SU-DHL-6 (cell line): ENCODE measurements around the gene ADPGK.

Experiments used
- CTCF ChIP-seq: fragments of 200-600 bp; sonication (generic); IDR thresholded peaks from one replicate; pipeline ENCODE4 v1.5.1; 2017; ENCODE audit warnings: antibody characterized with exemption, mild to moderate bottlenecking, low read length, moderate library complexity; ENCODE audit not compliant: insufficient read depth, poor library complexity, severe bottlenecking
- EZH2phosphoT487 ChIP-seq: fragments of 200-600 bp; sonication (generic), shearing (Covaris generic); conservative IDR thresholded peaks from 2 replicates; pipeline ENCODE4 v1.6.1; 2018; ENCODE audit warnings: mild to moderate bottlenecking, antibody characterized with exemption, low read length, moderate library complexity, mixed read lengths

DNA sequence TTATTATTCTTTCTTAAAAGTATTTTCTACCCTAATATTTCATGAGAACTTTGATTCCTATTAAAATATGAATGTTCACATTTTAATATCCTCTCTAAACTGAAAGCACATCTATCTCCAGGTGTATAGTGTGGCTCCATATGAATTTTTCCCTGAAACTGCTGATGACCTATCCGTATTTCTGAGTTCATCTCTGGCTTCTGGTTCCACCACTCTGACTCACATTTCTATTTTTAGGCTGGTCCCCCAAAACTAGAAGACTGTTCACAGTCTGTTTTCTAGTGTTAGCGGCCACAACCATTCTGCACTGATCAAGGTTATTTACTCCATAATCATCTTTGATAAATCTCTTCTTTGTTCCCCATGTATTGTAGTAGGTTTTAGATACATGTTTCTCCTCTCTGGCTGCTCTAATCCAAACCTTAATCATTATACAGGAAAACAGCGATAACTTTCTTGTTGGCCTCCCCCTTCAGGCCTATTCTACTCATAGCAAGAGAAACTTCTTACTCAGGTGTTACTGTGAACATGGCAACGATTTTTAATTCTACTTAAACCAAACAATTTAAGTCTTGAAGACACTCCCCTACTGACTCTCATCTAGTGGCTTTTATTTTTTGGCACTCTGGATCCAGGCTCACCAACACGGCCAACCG lies 12.8 kb downstream of the ADPGK start:
- TF ChIP-seq CTCF, result no peak
- TF ChIP-seq EZH2phosphoT487, result no peak
